Measurements from ENCODE around the gene DYNLT3. TPM values are rescaled to one million over a fixed set of nuclear protein-coding genes. Genes with fewer than 3 reads are reported as not detected.
A peak's percentile ranks its signal among the peaks of the same experiment; 100 is the strongest.

Gene DYNLT3, protein sequence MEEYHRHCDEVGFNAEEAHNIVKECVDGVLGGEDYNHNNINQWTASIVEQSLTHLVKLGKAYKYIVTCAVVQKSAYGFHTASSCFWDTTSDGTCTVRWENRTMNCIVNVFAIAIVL
- 10 to 100 TPM; 18.1 to 25.0 (median 18.4) TPM for total RNA-seq
- 32.0 TPM for total RNA-seq (2013)

DNA sequence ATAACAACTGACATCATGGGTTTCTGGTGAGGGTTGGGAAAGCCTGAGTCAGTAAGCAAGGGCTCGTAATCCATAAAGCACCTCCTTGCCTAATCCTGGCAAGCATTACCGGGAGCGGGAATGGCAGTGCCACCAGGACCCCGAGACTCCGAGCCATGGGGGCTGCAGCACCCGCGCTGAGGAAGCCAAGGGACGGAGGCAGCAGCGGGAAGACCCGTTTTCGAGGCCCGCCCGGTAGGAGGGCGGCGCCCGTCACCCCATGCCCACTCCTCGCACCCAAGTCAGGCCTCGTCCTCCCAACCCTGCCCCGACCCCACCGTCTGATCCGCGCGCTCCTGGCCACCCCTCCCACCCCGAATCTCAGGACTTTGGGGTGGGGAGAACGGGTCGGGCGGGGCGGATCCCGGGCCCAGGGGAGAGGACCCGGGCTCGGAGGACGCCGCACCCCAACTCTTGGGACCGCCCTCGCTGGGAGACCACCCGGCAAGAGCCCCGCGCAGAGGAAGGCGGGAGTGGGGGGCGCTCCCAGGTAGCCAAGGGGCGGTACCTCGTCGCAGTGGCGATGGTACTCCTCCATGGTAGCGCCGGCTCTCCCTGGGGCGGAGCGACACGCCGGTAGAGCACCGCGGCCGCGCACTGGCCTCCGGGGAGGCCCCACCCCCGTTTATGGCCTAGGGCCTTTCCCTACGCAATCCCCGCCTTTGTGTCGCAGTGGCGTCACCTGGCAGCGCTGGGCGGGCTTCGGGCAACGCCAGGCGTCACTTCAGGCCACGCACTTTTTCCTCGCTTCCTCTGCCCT lies at the start of gene DYNLT3:
Gene DYNLT3, minus strand, starts transcription at position 638 of the 799 bp plus-strand sequence. Its CDS starts 61 bp downstream, at position 577.
- TF ChIP-seq, protein P1, sequence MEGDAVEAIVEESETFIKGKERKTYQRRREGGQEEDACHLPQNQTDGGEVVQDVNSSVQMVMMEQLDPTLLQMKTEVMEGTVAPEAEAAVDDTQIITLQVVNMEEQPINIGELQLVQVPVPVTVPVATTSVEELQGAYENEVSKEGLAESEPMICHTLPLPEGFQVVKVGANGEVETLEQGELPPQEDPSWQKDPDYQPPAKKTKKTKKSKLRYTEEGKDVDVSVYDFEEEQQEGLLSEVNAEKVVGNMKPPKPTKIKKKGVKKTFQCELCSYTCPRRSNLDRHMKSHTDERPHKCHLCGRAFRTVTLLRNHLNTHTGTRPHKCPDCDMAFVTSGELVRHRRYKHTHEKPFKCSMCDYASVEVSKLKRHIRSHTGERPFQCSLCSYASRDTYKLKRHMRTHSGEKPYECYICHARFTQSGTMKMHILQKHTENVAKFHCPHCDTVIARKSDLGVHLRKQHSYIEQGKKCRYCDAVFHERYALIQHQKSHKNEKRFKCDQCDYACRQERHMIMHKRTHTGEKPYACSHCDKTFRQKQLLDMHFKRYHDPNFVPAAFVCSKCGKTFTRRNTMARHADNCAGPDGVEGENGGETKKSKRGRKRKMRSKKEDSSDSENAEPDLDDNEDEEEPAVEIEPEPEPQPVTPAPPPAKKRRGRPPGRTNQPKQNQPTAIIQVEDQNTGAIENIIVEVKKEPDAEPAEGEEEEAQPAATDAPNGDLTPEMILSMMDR (IDR thresholded peaks at IDR 0.05), result no peak
- no peaks in the 10 kb centered on the region for H3K9me3 Mint-ChIP-seq
- H3K9me3 ChIP-seq (ENCODE audit: control insufficient read depth, insufficient read depth, low read length), result no peaks in the 10 kb centered on the region
- peak within 1 kb of the TSS; percentile 84 for H3K4me3 Mint-ChIP-seq
- H3K27ac ChIP-seq (ENCODE audit: low read length), result peak within 1 kb of the TSS; percentile 89
- peaks cover 2 to 9% of the 10 kb centered on the region in 2 donors for H3K27me3 Mint-ChIP-seq (ENCODE audit: low read depth in 2 of 2)
- intact Hi-C loops (cut with micrococcal nuclease), result no loop called here
- under 1% methylated on average over 55 of the region's 67 CpGs for WGBS (ENCODE audit: insufficient coverage)
- ATAC-seq, result peak; percentile 96 to 99 (median 99)
- H3K36me3 ChIP-seq (ENCODE audit: control insufficient read depth, insufficient read depth, low read length), result no peaks in the 10 kb centered on the region
- DNase-seq, result peak; percentile 66 to 89
- H3K27ac Mint-ChIP-seq, result peak within 1 kb of the TSS; percentile 85 to 90
- peaks cover 3% of the 10 kb centered on the region for H3K4me1 ChIP-seq (ENCODE audit: control insufficient read depth, insufficient read depth, low read length)
- H3K4me1 Mint-ChIP-seq, result no peaks in the 10 kb centered on the region
- no peaks in the 10 kb centered on the region for H3K36me3 Mint-ChIP-seq
- peak within 1 kb of the TSS; percentile 76 for H3K4me3 ChIP-seq (ENCODE audit: low read length)
- no peaks in the 10 kb centered on the region for H3K27me3 ChIP-seq (ENCODE audit: control insufficient read depth, insufficient read depth, low read length)

DNA sequence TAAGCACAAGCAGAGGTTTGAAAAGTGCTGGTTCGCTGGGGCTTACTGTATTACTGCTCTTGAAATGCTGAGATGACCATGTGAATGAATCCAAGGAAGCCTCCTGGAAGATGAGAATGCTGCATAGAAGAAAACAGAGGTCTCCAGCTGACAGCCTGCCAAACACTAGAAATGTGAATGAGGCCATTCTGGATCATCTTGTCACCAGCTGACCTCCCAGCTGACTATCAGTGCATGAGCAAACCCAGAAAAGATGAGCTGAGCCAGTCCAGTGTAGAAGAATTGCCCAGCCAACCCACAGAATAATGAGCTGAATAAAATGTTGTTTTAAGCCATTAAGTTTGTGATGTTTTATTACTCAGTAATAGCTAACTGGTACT lies 49.1 kb upstream of the DYNLT3 start:
- H3K9me3 ChIP-seq (ENCODE audit: control insufficient read depth, insufficient read depth, low read length), result no peaks in the 10 kb centered on the region
- WGBS (ENCODE audit: insufficient coverage), result 80% methylated on average over 1 of the region's 1 CpG
- no peak overlapping the region for H3K27ac Mint-ChIP-seq
- intact Hi-C loops (cut with micrococcal nuclease), result no loop called here
- H3K4me3 ChIP-seq (ENCODE audit: low read length), result no peak overlapping the region
- no peak for DNase-seq
- no peak overlapping the region for H3K4me3 Mint-ChIP-seq
- no peak overlapping the region for H3K27ac ChIP-seq (ENCODE audit: low read length)
- H3K9me3 Mint-ChIP-seq, result no peaks in the 10 kb centered on the region
- peaks cover 5 to 27% of the 10 kb centered on the region in 2 donors for H3K27me3 Mint-ChIP-seq (ENCODE audit: low read depth in 2 of 2)
- H3K27me3 ChIP-seq (ENCODE audit: control insufficient read depth, insufficient read depth, low read length), result no peaks in the 10 kb centered on the region
- no peak for ATAC-seq
- no peaks in the 10 kb centered on the region for H3K4me1 ChIP-seq (ENCODE audit: control insufficient read depth, insufficient read depth, low read length)
- H3K36me3 ChIP-seq (ENCODE audit: control insufficient read depth, insufficient read depth, low read length), result no peaks in the 10 kb centered on the region
- H3K4me1 Mint-ChIP-seq, result no peaks in the 10 kb centered on the region
- TF ChIP-seq, protein P1 (IDR thresholded peaks at IDR 0.05), result no peak
- no peaks in the 10 kb centered on the region for H3K36me3 Mint-ChIP-seq

DNA sequence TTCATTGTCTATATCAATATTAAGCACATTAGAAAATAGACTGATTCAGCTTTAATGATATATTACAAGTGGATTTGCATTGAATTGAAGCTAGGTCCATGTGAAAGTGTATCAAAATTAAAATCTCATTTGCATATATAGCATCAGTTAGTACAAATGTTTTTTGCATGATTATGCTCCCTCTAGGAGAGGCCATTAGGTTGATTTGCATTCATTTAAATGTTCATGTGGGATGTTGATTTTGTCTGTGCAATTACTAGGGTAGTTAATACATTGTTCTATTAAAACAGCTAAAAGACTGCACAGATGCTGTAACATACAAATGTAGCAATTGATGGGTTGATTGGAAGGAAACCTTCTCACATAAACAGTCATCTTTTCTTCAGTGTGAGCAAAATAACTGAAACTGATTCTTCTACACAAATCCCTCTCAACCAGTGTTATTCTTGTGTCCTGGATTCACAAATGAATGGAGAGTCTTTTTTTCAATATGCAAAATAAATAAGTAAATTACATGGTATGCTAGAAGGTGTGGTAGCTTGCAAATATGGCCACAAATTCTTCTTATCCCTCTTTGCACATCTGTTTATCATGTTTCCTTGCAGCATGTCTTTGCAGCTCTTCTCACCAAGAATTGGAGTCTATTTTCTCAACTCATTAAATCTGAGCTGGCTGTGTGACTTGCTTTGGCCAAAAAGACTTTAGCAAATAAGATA lies 48.6 kb upstream of the DYNLT3 start:
- no peaks in the 10 kb centered on the region for H3K27me3 ChIP-seq (ENCODE audit: control insufficient read depth, insufficient read depth, low read length)
- H3K9me3 Mint-ChIP-seq, result no peaks in the 10 kb centered on the region
- TF ChIP-seq, protein P1 (IDR thresholded peaks at IDR 0.05), result no peak
- no peaks in the 10 kb centered on the region for H3K36me3 ChIP-seq (ENCODE audit: control insufficient read depth, insufficient read depth, low read length)
- H3K9me3 ChIP-seq (ENCODE audit: control insufficient read depth, insufficient read depth, low read length), result no peaks in the 10 kb centered on the region
- ATAC-seq (no peak), DNase-seq (no peak)
- peaks cover 5 to 21% of the 10 kb centered on the region in 2 donors for H3K27me3 Mint-ChIP-seq (ENCODE audit: low read depth in 2 of 2)
- no peak overlapping the region for H3K4me3 Mint-ChIP-seq
- no peaks in the 10 kb centered on the region for H3K4me1 Mint-ChIP-seq
- intact Hi-C loops (cut with micrococcal nuclease), result no loop called here
- H3K36me3 Mint-ChIP-seq, result no peaks in the 10 kb centered on the region
- no peaks in the 10 kb centered on the region for H3K4me1 ChIP-seq (ENCODE audit: control insufficient read depth, insufficient read depth, low read length)
- no peak overlapping the region for H3K27ac Mint-ChIP-seq
- no peak overlapping the region for H3K27ac ChIP-seq (ENCODE audit: low read length)
- H3K4me3 ChIP-seq (ENCODE audit: low read length), result no peak overlapping the region

Measured in natural killer cell (primary cell).